ENCODE data around the gene CDY2B.
"Not testable (repeated sequence)": the region's sequence is repeated elsewhere in the genome, so short reads cannot be mapped to it uniquely, and the experiment has no call there.

CDY2B gene

GRCh38 chrY:17880120-17880519 is at the start of gene CDY2B:
TSS of gene CDY2B (minus strand) at chrY:17880220. CDS start at chrY:17879892, 328 bp downstream.
- not testable (repeated sequence) for DNase-seq

GRCh38 chrY:17908009-17908408 is 28.0 kb upstream of the CDY2B start:
- DNase-seq = not testable (repeated sequence)

DNA sequence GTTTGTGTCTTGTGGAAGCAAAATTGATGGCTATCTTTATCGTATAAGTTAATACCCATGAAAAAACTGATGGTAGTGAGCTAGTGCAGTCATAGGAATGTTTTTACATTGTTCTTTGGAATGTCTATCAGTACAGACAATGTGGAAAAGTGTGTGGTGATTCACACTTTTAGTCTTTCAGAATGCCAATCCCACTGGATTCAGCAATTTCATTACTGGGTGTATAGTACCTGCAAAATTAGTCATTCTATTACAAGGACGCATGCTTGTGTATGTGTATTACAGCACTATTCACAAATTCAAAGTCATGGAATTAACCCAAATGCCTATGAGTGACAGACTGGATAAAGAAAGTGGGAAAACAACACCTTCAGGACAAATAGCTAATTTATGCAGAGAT is 27.3 kb upstream of the CDY2B start:
- DNase-seq = not testable (repeated sequence)

- not testable (repeated sequence) for DNase-seq
Observed at GRCh38 chrY:17881697-17882096, 1.7 kb upstream of the CDY2B start.

DNA sequence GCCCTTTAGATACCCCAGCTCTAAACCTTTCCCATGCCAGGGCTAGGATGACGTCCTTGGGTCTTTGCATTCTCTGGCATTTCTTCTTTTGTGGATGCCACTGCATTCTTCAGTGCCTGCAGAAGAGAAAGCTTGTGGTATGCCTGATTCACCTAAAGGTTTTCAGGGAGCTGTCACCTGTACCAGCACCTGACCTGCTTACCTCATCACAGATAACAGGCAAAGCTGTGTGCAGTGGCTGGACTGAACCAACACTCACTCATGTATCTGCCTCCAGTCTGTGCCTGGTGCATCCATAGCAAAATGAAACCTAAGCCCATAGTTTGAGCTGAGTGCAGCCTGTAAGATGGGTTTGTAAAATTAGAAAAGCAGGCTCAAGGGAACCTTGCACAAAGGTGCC is 3.3 kb downstream of the CDY2B start:
- not testable (repeated sequence) for DNase-seq

DNA sequence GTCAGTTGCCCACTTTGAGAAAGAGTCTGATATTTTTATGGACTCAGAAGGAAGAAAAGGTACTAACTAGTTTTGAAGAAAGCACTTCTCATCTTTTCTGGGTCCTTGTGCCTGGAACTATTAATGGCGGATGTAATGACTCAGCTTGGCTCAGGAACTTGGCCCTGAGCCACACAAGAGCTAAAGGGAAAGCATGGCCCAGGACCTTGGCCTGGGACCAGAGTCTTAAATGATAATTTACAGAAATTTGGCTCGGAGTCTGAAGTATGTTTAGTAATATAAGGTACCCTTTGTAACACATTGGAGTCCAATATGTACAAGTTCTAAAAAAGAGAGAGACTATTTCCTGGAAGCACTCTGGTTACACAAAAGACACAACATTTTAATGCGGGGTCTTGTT is 4.6 kb downstream of the CDY2B start:
- DNase-seq = not testable (repeated sequence)

DNA sequence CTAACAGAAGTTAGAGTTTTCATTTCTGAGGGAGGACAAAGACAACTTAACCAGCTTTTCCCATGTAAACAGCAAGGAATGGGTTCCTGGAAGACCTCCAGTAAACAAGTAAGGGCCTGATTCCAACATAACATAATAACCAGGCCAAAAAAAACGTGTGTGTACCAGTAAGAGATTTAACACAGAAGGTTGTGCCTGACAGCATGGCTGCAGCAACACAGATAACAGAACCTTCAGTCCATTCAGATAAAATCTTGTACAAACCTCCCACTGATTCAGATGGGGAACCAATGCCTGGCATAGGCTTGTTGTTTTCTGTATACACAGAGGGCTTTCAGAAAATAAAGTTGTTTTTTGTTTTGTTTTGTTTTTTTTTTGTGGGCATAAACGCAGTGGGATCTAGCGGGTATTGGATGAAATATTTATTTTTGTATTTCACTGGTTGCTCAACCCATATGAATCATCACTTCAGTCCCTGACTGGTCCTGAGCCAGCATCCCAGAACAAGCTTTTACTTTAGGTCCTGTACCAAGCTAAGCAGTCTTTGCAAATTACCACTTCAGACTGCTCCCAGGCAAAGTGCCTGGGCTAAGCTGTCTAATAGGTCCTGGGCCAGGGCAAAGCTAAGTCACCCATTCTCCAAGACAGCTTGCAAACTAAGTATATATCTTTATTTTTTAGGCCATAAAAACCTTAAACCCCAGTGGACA is 8.7 kb downstream of the CDY2B start:
- DNase-seq = not testable (repeated sequence)

DNA sequence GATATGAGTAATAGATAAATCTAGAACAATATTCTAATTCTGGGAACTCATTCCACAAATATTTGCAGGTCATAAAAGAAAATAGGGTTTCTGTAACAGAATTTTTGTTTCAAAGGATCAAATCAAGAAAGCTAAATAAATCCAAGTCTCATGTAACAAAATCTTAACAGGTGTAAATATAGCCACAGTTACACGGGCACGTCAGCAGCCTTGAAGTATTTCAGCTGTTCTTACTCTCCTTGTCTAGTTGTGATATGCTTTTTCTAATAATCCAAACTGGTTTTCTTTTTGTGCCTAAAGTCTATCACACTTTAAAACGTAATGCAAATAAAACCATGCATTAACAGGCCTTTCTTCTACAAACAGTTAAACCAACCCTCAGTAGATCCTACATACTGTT is 9.3 kb downstream of the CDY2B start:
- DNase-seq = not testable (repeated sequence)

GRCh38 chrY:17867850-17868249 is 12.2 kb downstream of the CDY2B start:
- not testable (repeated sequence) for DNase-seq

DNA sequence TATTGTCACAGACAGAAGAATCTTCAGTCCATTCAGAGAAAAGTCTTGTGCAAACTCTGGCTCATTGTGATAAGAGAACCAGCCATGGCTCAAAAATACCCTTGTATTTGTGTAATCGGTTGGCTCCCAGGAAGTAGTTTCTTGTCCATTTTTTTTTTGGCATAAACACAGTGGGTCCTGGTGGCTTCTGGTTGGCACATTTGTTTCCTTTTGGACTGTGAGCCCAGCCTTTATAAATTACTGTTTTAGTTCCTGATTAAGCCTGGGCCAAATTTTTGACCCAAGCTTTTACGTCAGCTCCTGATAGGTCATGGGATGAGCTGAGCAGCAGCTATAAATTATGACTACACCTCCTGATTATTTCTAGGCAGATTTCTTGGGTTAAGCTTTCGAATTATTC is 19.4 kb downstream of the CDY2B start:
- DNase-seq = not testable (repeated sequence)

- DNase-seq = not testable (repeated sequence)
Observed at GRCh38 chrY:17856963-17857848, 22.8 kb downstream of the CDY2B start.

DNA sequence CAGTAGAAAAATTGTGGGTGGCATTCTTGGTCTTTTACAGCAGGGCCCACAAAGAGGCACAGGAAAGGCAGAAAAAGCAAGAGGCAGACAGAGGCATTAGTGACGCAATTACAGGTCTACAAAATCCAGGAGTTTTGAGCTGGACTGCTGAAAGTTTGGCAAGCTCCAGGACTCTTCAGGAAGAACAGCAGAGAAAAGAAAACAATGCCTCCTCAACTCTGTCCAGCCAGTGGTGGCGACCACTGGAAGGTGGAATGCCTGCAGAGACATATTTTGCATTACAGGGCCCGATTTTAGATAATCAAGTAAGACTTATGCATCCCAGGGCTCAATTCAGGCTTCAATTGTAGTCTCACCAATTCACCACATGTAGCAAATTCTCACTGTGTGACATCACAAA is 23.5 kb downstream of the CDY2B start:
- DNase-seq = not testable (repeated sequence)

DNA sequence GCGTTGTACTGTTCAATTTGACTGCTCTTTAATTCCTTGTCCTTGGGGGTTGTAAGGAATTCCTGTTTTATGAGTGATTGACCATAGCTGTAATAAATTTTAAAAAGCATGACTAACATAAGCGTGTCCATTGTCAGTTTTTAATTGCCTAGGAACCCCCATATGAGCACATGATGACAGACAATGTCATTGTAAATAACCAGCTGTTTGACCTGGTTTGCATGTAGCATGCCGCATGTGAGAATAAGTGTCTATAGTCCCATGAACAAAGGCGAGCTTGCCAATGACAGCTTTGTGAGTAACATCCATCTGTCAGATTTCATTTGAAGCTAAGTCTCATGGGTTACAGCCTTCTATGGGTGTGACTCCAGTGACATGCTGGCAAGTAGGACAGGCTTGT is 30.9 kb downstream of the CDY2B start:
- not testable (repeated sequence) for DNase-seq

DNA sequence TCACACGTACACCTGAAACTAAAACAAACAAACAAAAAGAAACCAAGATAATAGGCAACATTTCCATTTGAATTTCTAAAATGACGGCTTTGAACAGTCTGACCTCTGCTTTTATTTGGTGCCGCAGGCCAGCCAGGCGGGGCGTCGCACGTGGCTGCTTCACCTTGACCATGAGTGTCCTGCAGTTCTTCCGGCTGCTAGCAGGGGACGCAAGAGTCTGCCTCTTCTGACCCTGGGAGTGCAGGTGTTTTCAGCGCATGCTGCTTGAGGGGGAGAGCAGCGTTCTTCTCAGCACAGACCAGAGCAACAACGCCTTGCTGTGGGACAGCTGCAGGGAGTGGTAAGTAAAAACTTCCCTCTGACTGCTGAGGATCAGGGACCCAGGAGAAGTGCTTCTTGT is 47.9 kb downstream of the CDY2B start:
- not testable (repeated sequence) for DNase-seq
